MM.1S (cell line): Measurements from ENCODE around the gene MPL.

Experiments
- DNase-seq: peaks from one replicate; pipeline ENCODE4 v3.0.0-alpha.2; 2015
- H2AFZ ChIP-seq: fragments of 300-600 bp; sonication (generic); 2 replicates; pipeline ENCODE4 v1.6.0; 2016; ENCODE audit warnings: antibody characterized with exemption, low read length
- H3F3A ChIP-seq: fragments of 300-600 bp; sonication (generic); 2 replicates; pipeline ENCODE4 v1.6.1; 2016; ENCODE audit warnings: mild to moderate bottlenecking, antibody characterized with exemption, low read length, moderate library complexity, mixed read lengths; ENCODE audit not compliant: insufficient read depth
- H3K27ac ChIP-seq: fragments of 300-600 bp; sonication (generic); 2 replicates; pipeline ENCODE4 v1.5.1; 2016; ENCODE audit warnings: mild to moderate bottlenecking, low read length
- H3K27me3 ChIP-seq: fragments of 300-600 bp; sonication (generic); replicated peaks from 2 replicates; pipeline ENCODE4 v1.6.0; 2016; ENCODE audit warnings: low read length; ENCODE audit not compliant: insufficient read depth
- H3K36me3 ChIP-seq: fragments of 300-600 bp; sonication (generic); replicated peaks from 2 replicates; pipeline ENCODE4 v1.6.1; 2016; ENCODE audit warnings: mild to moderate bottlenecking, low read length, mixed read lengths; ENCODE audit not compliant: insufficient read depth
- H3K4me1 ChIP-seq: fragments of 300-600 bp; sonication (generic); 2 replicates; pipeline ENCODE4 v1.6.1; 2016; ENCODE audit warnings: low read length, mixed read lengths
- H3K4me2 ChIP-seq: fragments of 300-600 bp; sonication (generic); 2 replicates; pipeline ENCODE4 v1.6.0; 2016; ENCODE audit warnings: low read depth, low read length
- H3K4me3 ChIP-seq: fragments of 300-600 bp; sonication (generic); 2 replicates; pipeline ENCODE4 v1.5.1; 2016; ENCODE audit warnings: low read length, mixed read lengths
- H3K79me2 ChIP-seq: fragments of 300-600 bp; sonication (generic); 2 replicates; pipeline ENCODE4 v1.6.1; 2016; ENCODE audit warnings: mixed run types, low read length, mixed read lengths
- H3K9ac ChIP-seq: fragments of 300-600 bp; sonication (generic); 2 replicates; pipeline ENCODE4 v1.6.1; 2016; ENCODE audit warnings: low read length, mixed read lengths
- H3K9me2 ChIP-seq: fragments of 300-600 bp; sonication (generic); replicated peaks from 2 replicates; pipeline ENCODE4 v1.6.1; 2016; ENCODE audit warnings: mild to moderate bottlenecking, low read length, mixed read lengths; ENCODE audit not compliant: insufficient read depth
- H3K9me3 ChIP-seq: fragments of 300-600 bp; sonication (generic); replicated peaks from 2 replicates; pipeline ENCODE4 v1.6.1; 2016; ENCODE audit warnings: mild to moderate bottlenecking, low read length, mixed read lengths; ENCODE audit not compliant: insufficient read depth
- H4K20me1 ChIP-seq: fragments of 300-600 bp; sonication (generic); 2 replicates; pipeline ENCODE4 v1.6.1; 2016; ENCODE audit warnings: mild to moderate bottlenecking, low read length, moderate library complexity, mixed read lengths; ENCODE audit not compliant: insufficient read depth
- EZH2 ChIP-seq: fragments of 300-600 bp; sonication (generic); optimal IDR thresholded peaks from 2 replicates; pipeline ENCODE3; 2017; ENCODE audit warnings: low read depth, mild to moderate bottlenecking, antibody characterized with exemption, low read length, mixed read lengths
- EZH2phosphoT487 ChIP-seq: fragments of 300-600 bp; sonication (generic); IDR thresholded peaks from 2 replicates; pipeline ENCODE4 v1.6.1; 2018; ENCODE audit warnings: antibody characterized with exemption, low read length
- TF ChIP-seq, protein P1 (sequence below): fragments of 300-600 bp; sonication (generic); IDR thresholded peaks from 2 replicates; pipeline ENCODE4 v1.5.1; 2016; ENCODE audit warnings: antibody characterized with exemption, low read length, mixed read lengths

Gene MPL

GRCh38 chr1:43349594-43350306 lies 12.1 kb downstream of the MPL start:
- Histone ChIP-seq H2AFZ (peak overlapping the region; percentile 87), H3K79me2 (no peaks in the 10 kb centered on the region), H3K9ac (peak overlapping the region; percentile 85), H4K20me1 (no peaks in the 10 kb centered on the region), H3K4me2 (peak overlapping the region; percentile 72), H3K9me2 (no peaks in the 10 kb centered on the region), H3K36me3 (no peaks in the 10 kb centered on the region), H3F3A (peaks cover 9% of the 10 kb centered on the region), H3K27me3 (0 out of 2 replicates have a peak, but pooled peaks cover 6% of the 10 kb centered on the region), H3K27ac (peak overlapping the region; percentile 95), H3K9me3 (no peaks in the 10 kb centered on the region), H3K4me3 (peak overlapping the region; percentile 73), H3K4me1 (peaks cover 10% of the 10 kb centered on the region)
- TF ChIP-seq, protein P1, sequence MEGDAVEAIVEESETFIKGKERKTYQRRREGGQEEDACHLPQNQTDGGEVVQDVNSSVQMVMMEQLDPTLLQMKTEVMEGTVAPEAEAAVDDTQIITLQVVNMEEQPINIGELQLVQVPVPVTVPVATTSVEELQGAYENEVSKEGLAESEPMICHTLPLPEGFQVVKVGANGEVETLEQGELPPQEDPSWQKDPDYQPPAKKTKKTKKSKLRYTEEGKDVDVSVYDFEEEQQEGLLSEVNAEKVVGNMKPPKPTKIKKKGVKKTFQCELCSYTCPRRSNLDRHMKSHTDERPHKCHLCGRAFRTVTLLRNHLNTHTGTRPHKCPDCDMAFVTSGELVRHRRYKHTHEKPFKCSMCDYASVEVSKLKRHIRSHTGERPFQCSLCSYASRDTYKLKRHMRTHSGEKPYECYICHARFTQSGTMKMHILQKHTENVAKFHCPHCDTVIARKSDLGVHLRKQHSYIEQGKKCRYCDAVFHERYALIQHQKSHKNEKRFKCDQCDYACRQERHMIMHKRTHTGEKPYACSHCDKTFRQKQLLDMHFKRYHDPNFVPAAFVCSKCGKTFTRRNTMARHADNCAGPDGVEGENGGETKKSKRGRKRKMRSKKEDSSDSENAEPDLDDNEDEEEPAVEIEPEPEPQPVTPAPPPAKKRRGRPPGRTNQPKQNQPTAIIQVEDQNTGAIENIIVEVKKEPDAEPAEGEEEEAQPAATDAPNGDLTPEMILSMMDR, result no peak
- TF ChIP-seq EZH2phosphoT487 (no peak), EZH2 (no peak)
- DNase-seq, result peak; percentile 10

- peaks cover 10% of the 10 kb centered on the region for H3K4me1 ChIP-seq
- peaks cover 9% of the 10 kb centered on the region for H3F3A ChIP-seq
- H4K20me1 ChIP-seq, result no peaks in the 10 kb centered on the region
- H3K9me2 ChIP-seq, result no peaks in the 10 kb centered on the region
- H3K79me2 ChIP-seq, result no peaks in the 10 kb centered on the region
- H2AFZ ChIP-seq, result no peak overlapping the region
- no peak overlapping the region for H3K4me2 ChIP-seq
- no peaks in the 10 kb centered on the region for H3K9me3 ChIP-seq
- no peak overlapping the region for H3K27ac ChIP-seq
- no peaks in the 10 kb centered on the region for H3K36me3 ChIP-seq
- H3K9ac ChIP-seq, result no peak overlapping the region
- 0 out of 2 replicates have a peak, but pooled peaks cover 6% of the 10 kb centered on the region for H3K27me3 ChIP-seq
- no peak overlapping the region for H3K4me3 ChIP-seq
- no peak for TF ChIP-seq EZH2
- TF ChIP-seq EZH2phosphoT487, result no peak
- TF ChIP-seq, protein P1, result no peak
- DNase-seq, result no peak
These were observed 13.4 kb downstream of the MPL start for GRCh38 chr1:43350976-43351375.

DNA sequence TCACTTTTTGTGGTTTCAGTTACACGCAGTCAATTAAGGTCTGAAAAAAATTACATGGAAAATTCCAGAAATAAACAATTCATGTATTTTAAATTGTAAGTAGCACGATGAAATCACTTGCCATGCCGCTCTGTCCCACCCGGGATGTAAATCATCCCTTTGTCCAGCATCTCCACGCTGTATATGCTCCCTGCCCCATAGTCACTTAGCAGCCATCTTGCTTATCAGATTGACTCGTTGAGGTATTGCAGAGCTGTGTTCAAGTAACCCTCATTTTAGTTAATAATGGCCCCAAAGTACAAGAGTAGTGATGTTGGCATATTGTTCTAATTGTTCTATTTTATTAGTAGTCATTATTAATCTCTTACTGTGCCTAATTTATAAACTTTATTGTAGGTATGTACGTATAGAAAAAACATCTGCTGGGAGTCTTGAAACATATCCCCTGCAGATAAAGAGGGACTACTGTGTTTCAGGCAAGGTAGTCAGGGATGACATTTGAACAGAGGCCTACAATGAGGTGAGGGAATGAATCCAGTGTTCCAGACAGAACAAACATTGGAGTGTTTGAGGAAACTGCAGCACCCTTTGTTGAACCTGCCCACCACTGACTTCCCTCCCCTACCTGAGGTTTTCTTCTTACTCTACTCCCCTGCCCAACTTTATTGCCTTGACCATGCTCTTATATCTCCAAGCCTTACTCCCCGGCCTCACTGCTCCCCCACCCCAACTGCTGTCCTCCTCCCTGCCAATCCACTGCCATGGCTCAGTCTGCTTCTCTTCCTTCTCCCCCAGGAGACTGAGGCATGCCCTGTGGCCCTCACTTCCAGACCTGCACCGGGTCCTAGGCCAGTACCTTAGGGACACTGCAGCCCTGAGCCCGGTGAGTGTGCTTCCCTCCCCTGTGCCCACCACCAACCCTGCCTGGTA lies 14.1 kb downstream of the MPL start:
- H3K4me2 ChIP-seq, result no peak overlapping the region
- H3F3A ChIP-seq, result peaks cover 9% of the 10 kb centered on the region
- no peaks in the 10 kb centered on the region for H4K20me1 ChIP-seq
- H3K9me2 ChIP-seq, result no peaks in the 10 kb centered on the region
- 0 out of 2 replicates have a peak, but pooled peaks cover 6% of the 10 kb centered on the region for H3K27me3 ChIP-seq
- no peak overlapping the region for H2AFZ ChIP-seq
- H3K9ac ChIP-seq, result no peak overlapping the region
- H3K9me3 ChIP-seq, result no peaks in the 10 kb centered on the region
- no peak overlapping the region for H3K27ac ChIP-seq
- peaks cover 10% of the 10 kb centered on the region for H3K4me1 ChIP-seq
- TF ChIP-seq, protein P1, result no peak
- TF ChIP-seq EZH2phosphoT487 (no peak), EZH2 (no peak)
- no peak overlapping the region for H3K4me3 ChIP-seq
- H3K36me3 ChIP-seq, result no peaks in the 10 kb centered on the region
- H3K79me2 ChIP-seq, result no peaks in the 10 kb centered on the region
- no peak for DNase-seq
